Measurements from ENCODE around the gene GOLGA7B.
"Not testable (repeated sequence)": the region's sequence is repeated elsewhere in the genome, so short reads cannot be mapped to it uniquely, and the experiment has no call there.

GOLGA7B gene

GRCh38 chr10:97842656-97843280, 6.9 kb upstream of the GOLGA7B start:
- Histone ChIP-seq H3K4me3 (ENCODE audit: low read length) (no peak overlapping the region), H3K4me2 (ENCODE audit: low read length) (no peak overlapping the region), H3K27ac (ENCODE audit: low read length) (no peak overlapping the region)

DNA sequence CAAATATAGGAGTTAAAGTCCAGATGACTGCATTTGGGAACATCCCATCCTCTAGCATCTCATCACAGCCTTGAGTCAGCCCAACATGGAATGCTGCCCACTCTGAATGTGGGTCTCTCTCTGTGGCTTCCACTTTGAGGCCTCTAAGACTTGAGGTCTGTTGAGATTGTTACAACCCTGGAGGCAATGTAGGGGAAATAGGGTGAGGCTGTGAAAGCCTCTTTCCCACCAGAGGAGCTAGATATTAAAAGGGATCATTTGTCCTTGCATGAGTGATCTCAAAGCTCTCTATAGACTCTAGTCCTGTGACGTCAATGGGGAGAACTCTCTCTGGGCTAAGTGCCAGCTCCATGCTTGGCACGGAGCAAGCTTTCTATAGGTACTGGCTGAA, 6.4 kb upstream of the GOLGA7B start:
- Histone ChIP-seq H3K4me3 (ENCODE audit: low read length) (no peak overlapping the region), H3K4me2 (ENCODE audit: low read length) (no peak overlapping the region), H3K27ac (ENCODE audit: low read length) (no peak overlapping the region), H3K9me3 (ENCODE audit: insufficient read depth, low read length) (no peaks in the 10 kb centered on the region), H3K9ac (ENCODE audit: low read length) (no peak overlapping the region), H4K20me1 (ENCODE audit: insufficient read depth, low read length) (no peaks in the 10 kb centered on the region), H2AFZ (ENCODE audit: low read depth, low read length) (no peak overlapping the region), H3K36me3 (replicated peaks; ENCODE audit: low read depth, low read length) (no peaks in the 10 kb centered on the region), H3K27me3 (ENCODE audit: low read depth, low read length) (no peaks in the 10 kb centered on the region), H3K4me1 (ENCODE audit: low read length) (no peaks in the 10 kb centered on the region), H3K79me2 (ENCODE audit: low read length) (no peaks in the 10 kb centered on the region)
- TF ChIP-seq, protein P1, sequence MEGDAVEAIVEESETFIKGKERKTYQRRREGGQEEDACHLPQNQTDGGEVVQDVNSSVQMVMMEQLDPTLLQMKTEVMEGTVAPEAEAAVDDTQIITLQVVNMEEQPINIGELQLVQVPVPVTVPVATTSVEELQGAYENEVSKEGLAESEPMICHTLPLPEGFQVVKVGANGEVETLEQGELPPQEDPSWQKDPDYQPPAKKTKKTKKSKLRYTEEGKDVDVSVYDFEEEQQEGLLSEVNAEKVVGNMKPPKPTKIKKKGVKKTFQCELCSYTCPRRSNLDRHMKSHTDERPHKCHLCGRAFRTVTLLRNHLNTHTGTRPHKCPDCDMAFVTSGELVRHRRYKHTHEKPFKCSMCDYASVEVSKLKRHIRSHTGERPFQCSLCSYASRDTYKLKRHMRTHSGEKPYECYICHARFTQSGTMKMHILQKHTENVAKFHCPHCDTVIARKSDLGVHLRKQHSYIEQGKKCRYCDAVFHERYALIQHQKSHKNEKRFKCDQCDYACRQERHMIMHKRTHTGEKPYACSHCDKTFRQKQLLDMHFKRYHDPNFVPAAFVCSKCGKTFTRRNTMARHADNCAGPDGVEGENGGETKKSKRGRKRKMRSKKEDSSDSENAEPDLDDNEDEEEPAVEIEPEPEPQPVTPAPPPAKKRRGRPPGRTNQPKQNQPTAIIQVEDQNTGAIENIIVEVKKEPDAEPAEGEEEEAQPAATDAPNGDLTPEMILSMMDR (IDR thresholded peaks at IDR 0.05; ENCODE audit: low read depth, low read length) = no peak
- TF ChIP-seq EZH2phosphoT487 (IDR thresholded peaks at IDR 0.05; ENCODE audit: low read depth) = no peak

More at GRCh38 chr10:97842656-97843280, 6.9 kb upstream of the GOLGA7B start:
- Histone ChIP-seq H3K36me3 (replicated peaks; ENCODE audit: low read depth, low read length) (no peaks in the 10 kb centered on the region), H2AFZ (ENCODE audit: low read depth, low read length) (no peak overlapping the region), H4K20me1 (ENCODE audit: insufficient read depth, low read length) (no peaks in the 10 kb centered on the region), H3K27me3 (ENCODE audit: low read depth, low read length) (no peaks in the 10 kb centered on the region), H3K79me2 (ENCODE audit: low read length) (no peaks in the 10 kb centered on the region), H3K9me3 (ENCODE audit: insufficient read depth, low read length) (no peaks in the 10 kb centered on the region), H3K9ac (ENCODE audit: low read length) (no peak overlapping the region), H3K4me1 (ENCODE audit: low read length) (no peaks in the 10 kb centered on the region)
- TF ChIP-seq EZH2phosphoT487 (IDR thresholded peaks at IDR 0.05; ENCODE audit: low read depth) = no peak
- TF ChIP-seq, protein P1 (IDR thresholded peaks at IDR 0.05; ENCODE audit: low read depth, low read length) = no peak

DNA sequence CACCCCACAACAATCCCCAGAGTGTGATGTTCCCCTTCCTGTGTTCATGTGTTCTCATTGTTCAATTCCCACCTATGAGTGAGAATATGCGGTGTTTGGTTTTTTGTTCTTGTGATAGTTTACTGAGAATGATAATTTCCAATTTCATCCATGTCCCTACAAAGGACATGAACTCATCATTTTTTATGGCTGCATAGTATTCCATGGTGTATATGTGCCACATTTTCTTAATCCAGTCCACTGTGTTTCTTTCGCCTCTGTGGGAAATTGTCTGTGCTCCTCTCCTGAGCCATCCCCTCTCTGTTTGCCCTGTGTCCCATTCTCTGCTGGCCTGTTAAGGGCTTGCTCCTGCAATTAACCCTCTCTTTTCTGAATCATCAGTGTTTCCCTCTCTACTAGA, 5.7 kb upstream of the GOLGA7B start:
- H2AFZ ChIP-seq (ENCODE audit: low read depth, low read length); H3K9ac ChIP-seq (ENCODE audit: low read length); H3K79me2 ChIP-seq (ENCODE audit: low read length); H3K4me3 ChIP-seq (ENCODE audit: low read length); H3K36me3 ChIP-seq (replicated peaks; ENCODE audit: low read depth, low read length); H4K20me1 ChIP-seq (ENCODE audit: insufficient read depth, low read length); H3K4me2 ChIP-seq (ENCODE audit: low read length); H3K4me1 ChIP-seq (ENCODE audit: low read length); H3K9me3 ChIP-seq (ENCODE audit: insufficient read depth, low read length); H3K27ac ChIP-seq (ENCODE audit: low read length); H3K27me3 ChIP-seq (ENCODE audit: low read depth, low read length): not testable (repeated sequence)

DNA sequence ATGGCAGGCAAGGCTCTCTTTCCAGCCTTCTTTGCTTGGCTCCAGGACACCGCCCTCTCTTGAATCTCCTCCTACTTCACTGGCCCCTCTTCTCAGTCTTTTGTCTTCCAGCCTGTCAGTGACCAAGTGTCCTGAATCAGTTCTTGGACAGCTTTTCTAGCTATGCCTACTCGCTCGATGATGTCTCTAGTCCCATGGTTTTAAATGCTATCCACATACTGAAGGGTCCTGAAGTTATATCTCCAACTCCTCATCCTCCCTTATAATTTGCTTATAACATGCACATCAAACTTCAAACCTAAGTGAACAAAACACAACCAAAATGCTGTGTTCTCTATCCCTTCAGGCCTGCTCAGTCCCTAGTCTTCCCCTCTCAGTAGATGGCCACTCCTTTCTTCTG, 5.0 kb upstream of the GOLGA7B start:
- TF ChIP-seq, protein P1 (IDR thresholded peaks at IDR 0.05; ENCODE audit: low read depth, low read length) = no peak
- TF ChIP-seq EZH2phosphoT487 (IDR thresholded peaks at IDR 0.05; ENCODE audit: low read depth) = no peak
- H3K4me1 ChIP-seq (ENCODE audit: low read length) = no peaks in the 10 kb centered on the region
- H3K79me2 ChIP-seq (ENCODE audit: low read length) = no peaks in the 10 kb centered on the region
- no peak overlapping the region for H3K4me3 ChIP-seq (ENCODE audit: low read length)
- no peaks in the 10 kb centered on the region for H3K36me3 ChIP-seq (replicated peaks; ENCODE audit: low read depth, low read length)
- H3K9ac ChIP-seq (ENCODE audit: low read length) = no peak overlapping the region
- H2AFZ ChIP-seq (ENCODE audit: low read depth, low read length) = no peak overlapping the region
- no peaks in the 10 kb centered on the region for H3K27me3 ChIP-seq (ENCODE audit: low read depth, low read length)
- H3K27ac ChIP-seq (ENCODE audit: low read length) = no peak overlapping the region
- no peak overlapping the region for H3K4me2 ChIP-seq (ENCODE audit: low read length)
- H4K20me1 ChIP-seq (ENCODE audit: insufficient read depth, low read length) = no peaks in the 10 kb centered on the region
- no peaks in the 10 kb centered on the region for H3K9me3 ChIP-seq (ENCODE audit: insufficient read depth, low read length)
